K562 (cell line): ENCODE results near the gene HTR1D. TPM values are rescaled to one million over a fixed set of nuclear protein-coding genes. Genes with fewer than 3 reads are reported as not detected.

Experiments
- ATAC-seq: fragments of 200-7000 bp; cut with Tn5 transposase; 3 replicates; pipeline ENCODE4 v1.9.1; 2020; ENCODE audit warnings: moderate library complexity
- BruUV-seq: library from RNA; stranded (reverse); fragments of 400-500 nt; replicated peaks from 2 replicates; lab custom pipeline; 2021; lab: Mats Ljungman, UMichigan
- CTCF ChIA-PET: fragments of 300-600 bp; formaldehyde crosslinking; extraction: SDS; loops from one replicate; lab custom pipeline; 2021; ENCODE audit warnings: low intra/inter-chr PET ratio; lab: Yijun Ruan, JAX
- POLR2A ChIA-PET: fragments of 300-600, 350-650 bp; sonication (Branson Sonifier 250); formaldehyde crosslinking; extraction: SDS; loops from one replicate; lab custom pipeline; 2021; ENCODE audit warnings: antibody characterized with exemption, inconsistent platforms; lab: Yijun Ruan, JAX
- DNase-seq, 4 experiments: peaks; one replicate each; pipeline versions ENCODE4 v3.0.0 to v3.0.0-alpha.2; 2011 to 2018; ENCODE audit warnings: low spot score in 3 of 4, mixed read lengths in 3 of 4; ENCODE audit errors: extremely low read depth in 1 of 4
- FAIRE-seq: peaks from 2 replicates; lab custom pipeline; 2011; peaks lifted over from hg19 to GRCh38; lab: Jason Lieb, UNC
- H2AFZ ChIP-seq: 2 replicates; pipeline ENCODE4 v1.6.0; 2011; ENCODE audit warnings: low read depth, low read length, control low read depth, inconsistent platforms
- H3K27ac ChIP-seq: fragments of 200-600 bp; 3 replicates; pipeline ENCODE4 v1.8.0; 2011; ENCODE audit warnings: low read depth, mild to moderate bottlenecking, control low read depth, inconsistent platforms, low read length, moderate library complexity, mixed read lengths; ENCODE audit errors: extremely low read depth
- H3K27me3 ChIP-seq, 2 experiments: fragments of 300-600 bp in 1 of 2; 2 replicates in 1 of 2; 3 replicates in 1 of 2; pipeline versions ENCODE4 v1.6.0 to v1.8.0; 2011; ENCODE audit warnings: inconsistent platforms in 2 of 2, low read length in 2 of 2, mild to moderate bottlenecking in 1 of 2, mixed read lengths in 1 of 2, moderate library complexity in 1 of 2; ENCODE audit not compliant: control insufficient read depth in 2 of 2, insufficient read depth in 2 of 2
- H3K36me3 ChIP-seq: fragments of 300-600 bp; 3 replicates; pipeline ENCODE4 v1.8.0; 2011; ENCODE audit warnings: mild to moderate bottlenecking, low read length, inconsistent platforms; ENCODE audit not compliant: control insufficient read depth, insufficient read depth
- H3K4me1 ChIP-seq, 2 experiments: fragments of 200-600 bp in 1 of 2; replicated peaks in 1 of 2; 2 replicates in 1 of 2; 3 replicates in 1 of 2; pipeline versions ENCODE4 v1.5.1 to v1.8.0; 2011; ENCODE audit warnings: inconsistent platforms in 2 of 2, low read length in 2 of 2, mild to moderate bottlenecking in 1 of 2, mixed read lengths in 1 of 2, moderate library complexity in 1 of 2; ENCODE audit not compliant: control insufficient read depth in 2 of 2, insufficient read depth in 2 of 2
- H3K4me2 ChIP-seq: 2 replicates; pipeline ENCODE4 v1.6.1; 2011; ENCODE audit warnings: low read length, control low read depth, inconsistent platforms, mixed read lengths; ENCODE audit not compliant: insufficient read depth
- H3K4me3 ChIP-seq: fragments of 200-600 bp; sonication (generic), shearing (Covaris generic); 2 replicates; pipeline ENCODE4 v1.5.1; 2016; ENCODE audit warnings: control low read depth, inconsistent platforms
- H3K79me2 ChIP-seq: fragments of 200-600 bp; 3 replicates; pipeline ENCODE4 v1.8.0; 2011; ENCODE audit warnings: low read length, inconsistent platforms; ENCODE audit not compliant: control insufficient read depth, insufficient read depth
- H3K9ac ChIP-seq, 2 experiments: 2 replicates each; pipeline versions ENCODE4 v1.6.0 to v1.6.1; 2011; ENCODE audit warnings: low read depth in 2 of 2, low read length in 2 of 2, control low read depth in 1 of 2, inconsistent platforms in 1 of 2, mild to moderate bottlenecking in 1 of 2, mixed read lengths in 1 of 2; ENCODE audit not compliant: insufficient read depth in 1 of 2
- H3K9me1 ChIP-seq: one replicate; pipeline ENCODE4 v1.6.0; 2011; ENCODE audit warnings: inconsistent platforms, mild to moderate bottlenecking, low read length, moderate library complexity; ENCODE audit not compliant: control insufficient read depth, insufficient read depth
- H3K9me3 ChIP-seq: replicated peaks from 2 replicates; pipeline ENCODE4 v1.5.1; 2011; ENCODE audit warnings: low read depth, low read length, inconsistent platforms; ENCODE audit not compliant: control insufficient read depth, insufficient read depth
- H4K20me1 ChIP-seq: replicated peaks from 2 replicates; pipeline ENCODE4 v1.6.1; 2011; ENCODE audit warnings: low read length, inconsistent platforms, mixed read lengths; ENCODE audit not compliant: control insufficient read depth, insufficient read depth
- CEBPB ChIP-seq: fragments of 450-650 bp; IDR thresholded peaks from 2 replicates; pipeline ENCODE4 v1.6.1; 2016; ENCODE audit warnings: missing genetic modification characterization, missing compliant biosample characterization
- ELK3 ChIP-seq: fragments of 450-650 bp; formaldehyde crosslinking; IDR thresholded peaks from 2 replicates; pipeline ENCODE4 v1.4.0; 2020; ENCODE audit warnings: mild to moderate bottlenecking
- GATA2 ChIP-seq: sonication (generic); formaldehyde crosslinking; IDR thresholded peaks from 2 replicates; pipeline ENCODE4 v1.4.0; 2020; ENCODE audit warnings: mild to moderate bottlenecking, missing genetic modification reagents
- MAFG ChIP-seq: fragments of 450-650 bp; conservative IDR thresholded peaks from 2 replicates; pipeline ENCODE4 v1.6.1; 2016; ENCODE audit warnings: missing genetic modification characterization, missing compliant biosample characterization
- MAFK ChIP-seq: IDR thresholded peaks from 2 replicates; pipeline ENCODE4 v1.6.1; 2011; ENCODE audit warnings: low read length, improper control_type of control experiment
- MECOM ChIP-seq: fragments of 250-450 bp; sonication (Bioruptor Pico); IDR thresholded peaks from 2 replicates; pipeline ENCODE4 v1.8.0; 2022; ENCODE audit warnings: inconsistent platforms
- NFATC3 ChIP-seq: fragments of 450-650 bp; IDR thresholded peaks from 2 replicates; pipeline ENCODE4 v1.6.1; 2017; ENCODE audit warnings: mild to moderate bottlenecking
- PHF8 ChIP-seq: fragments of 200-600 bp; sonication (generic); IDR thresholded peaks from 2 replicates; pipeline ENCODE4 v1.6.1; 2012; ENCODE audit warnings: mixed run types, mild to moderate bottlenecking, inconsistent platforms, low read length, moderate library complexity, borderline replicate concordance
- POLR2H ChIP-seq: IDR thresholded peaks from 2 replicates; pipeline ENCODE4 v1.6.1; 2016; ENCODE audit warnings: missing genetic modification characterization, low read depth, mild to moderate bottlenecking, control low read depth, missing compliant biosample characterization, moderate library complexity
- RAD51 ChIP-seq: fragments of 450-650 bp; IDR thresholded peaks from 2 replicates; pipeline ENCODE4 v1.7.1; 2016; ENCODE audit warnings: low read depth, mild to moderate bottlenecking, borderline replicate concordance
- SMAD4 ChIP-seq: fragments of 250-450 bp; sonication (Bioruptor Pico); conservative IDR thresholded peaks from 2 replicates; pipeline ENCODE4 v1.8.0; 2021; ENCODE audit warnings: inconsistent platforms, mild to moderate bottlenecking, moderate library complexity
- SNRNP70 ChIP-seq: fragments of 200-400 bp; formaldehyde crosslinking; optimal IDR thresholded peaks from 2 replicates; pipeline ENCODE3; 2017; ENCODE audit warnings: low read depth, low read length
- SPI1 ChIP-seq: IDR thresholded peaks from 2 replicates; pipeline ENCODE4 v1.6.1; 2011; ENCODE audit warnings: low read depth, low read length, control low read depth, borderline replicate concordance
- TFAM ChIP-seq: fragments of 250-450 bp; sonication (Bioruptor Pico); conservative IDR thresholded peaks from 2 replicates; pipeline ENCODE4 v1.5.0; 2021; ENCODE audit warnings: mild to moderate bottlenecking, moderate library complexity
- ZNF79 ChIP-seq: fragments of 250-450 bp; sonication (Bioruptor Pico); IDR thresholded peaks from 2 replicates; pipeline ENCODE4 v1.4.0; 2020; ENCODE audit warnings: low read depth, mild to moderate bottlenecking, moderate library complexity
- WGBS: fragments of 100-300 bp; shearing (Covaris generic); methylation state at CpG from one replicate; pipeline ENCODE4 v1.1.6; 2016; ENCODE audit warnings: low coverage, mixed read lengths; ENCODE audit not compliant: insufficient coverage; ENCODE audit errors: missing lambda C conversion rate; 5-methylcytosine and 5-hydroxymethylcytosine counted together
- in situ Hi-C: fragments of 300-500 bp; cut with MboI; formaldehyde crosslinking; loops from 4 replicates; pipeline ENCODE4 v1.15.0; 2018; ENCODE audit warnings: inconsistent platforms, mixed read lengths
- intact Hi-C: fragments of 100-400 bp; cut with micrococcal nuclease; formaldehyde crosslinking; loops from 2 replicates; pipeline ENCODE4 v1.14.2; 2022
- polyA plus RNA-seq, 8 experiments: library from polyadenylated mRNA; depleted of rRNA in 4 of 8; stranded (reverse) in 5 of 8; unstranded in 3 of 8; fragments of >200 nt; fragmentation: Nextera tagmentation in 2 of 8; fragmentation: Illumina TruSeq in 1 of 8; extraction: Ambion mirVana in 2 of 8; extraction: Trizol in 1 of 8; gene quantifications; 2 replicates each; pipeline versions ENCODE4 v1.2.1 to v1.2.3, GENCODE V29; 2011 to 2014; ENCODE audit warnings: inconsistent platforms in 1 of 8, missing spikeins in 1 of 8
- total RNA-seq, 7 experiments: library from RNA; depleted of rRNA in 6 of 7; stranded (reverse); fragments of >200 nt in 6 of 7; fragmentation: Illumina TruSeq in 2 of 7; extraction: Trizol in 2 of 7; gene quantifications; 2 replicates each; pipeline versions ENCODE4 v1.2.1 to v1.2.3, GENCODE V29; 2011 to 2021; ENCODE audit warnings: low replicate concordance in 1 of 7

HTR1D gene
- total and polyA plus RNA-seq, 9 of the 15 experiments (the other 6 are each of a cell fraction or from before 2014, with no cell fraction given), result 0.03 to 0.09 (median 0.04) TPM; not detected in 4

- TF ChIP-seq GATA2 (no peak), ZNF79 (CRISPR knock-in tag) (no peak), PHF8 (no peak), MAFG (tag) (no peak), RAD51 (no peak), TFAM (CRISPR knock-in tag) (no peak), SNRNP70 (no peak), SMAD4 (CRISPR knock-in tag) (no peak), NFATC3 (no peak)
These were observed 50.4 kb downstream of the HTR1D start (continued) for GRCh38 chr1:23166854-23167253.

- WGBS, result 78% methylated on average over 3 of the region's 3 CpGs
- POLR2A ChIA-PET, result interaction anchor here (2.2 to 2.8 kb wide), 3 partner anchors 13 to 48 kb away, joined by 8 to 10 read pairs (median 9); no protein-coding TSS in a partner anchor
- no peak overlapping the region for H3K9ac ChIP-seq
- no peak overlapping the region for H3K4me2 ChIP-seq
- no peaks in the 10 kb centered on the region for H3K36me3 ChIP-seq
- H2AFZ ChIP-seq, result no peak overlapping the region
- in situ Hi-C loops (no loop called here), intact Hi-C loops (no loop called here)
- CTCF ChIA-PET, result no interaction called here
- no peak for FAIRE-seq
- no peaks in the 10 kb centered on the region for H3K9me3 ChIP-seq
- H3K27me3 ChIP-seq, result no peaks in the 10 kb centered on the region
- ATAC-seq, result no peak
- no peaks in the 10 kb centered on the region for H3K9me1 ChIP-seq
- DNase-seq, result no peak
- H3K79me2 ChIP-seq, result peaks cover 76% of the 10 kb centered on the region
- peaks cover 8% of the 10 kb centered on the region; the same call in 1 of the 2 replicates for H4K20me1 ChIP-seq
- no peak overlapping the region for H3K27ac ChIP-seq
- BruUV-seq, result no TSS peak
- H3K4me1 ChIP-seq, result peaks cover 11 to 14% of the 10 kb centered on the region in 2 experiments; a peak in 4 of 5 replicates
- no peak overlapping the region for H3K4me3 ChIP-seq
- TF ChIP-seq SPI1 (no peak), MAFG (tag) (0 out of 2 replicates have a peak, but pooled peaks have one; percentile 15), CEBPB (tag) (peak; percentile 95), MAFK (peak; percentile 2; the same call in 1 of the 2 replicates), POLR2H (tag) (no peak), MECOM (CRISPR knock-in tag) (no peak), ELK3 (CRISPR knock-in tag) (no peak)
These were observed 53.9 kb downstream of the HTR1D start for GRCh38 chr1:23163395-23163794.
